Measurements from ENCODE around the gene PIP4K2A. TPM values are rescaled to one million over a fixed set of nuclear protein-coding genes. Genes with fewer than 3 reads are reported as not detected.

PIP4K2A gene
- total RNA-seq, 1 donor from 2014 or later: 110 TPM

GRCh38 chr10:22649390-22649841 lies 65.0 kb downstream of the PIP4K2A start:
- TF ChIP-seq, protein P1, sequence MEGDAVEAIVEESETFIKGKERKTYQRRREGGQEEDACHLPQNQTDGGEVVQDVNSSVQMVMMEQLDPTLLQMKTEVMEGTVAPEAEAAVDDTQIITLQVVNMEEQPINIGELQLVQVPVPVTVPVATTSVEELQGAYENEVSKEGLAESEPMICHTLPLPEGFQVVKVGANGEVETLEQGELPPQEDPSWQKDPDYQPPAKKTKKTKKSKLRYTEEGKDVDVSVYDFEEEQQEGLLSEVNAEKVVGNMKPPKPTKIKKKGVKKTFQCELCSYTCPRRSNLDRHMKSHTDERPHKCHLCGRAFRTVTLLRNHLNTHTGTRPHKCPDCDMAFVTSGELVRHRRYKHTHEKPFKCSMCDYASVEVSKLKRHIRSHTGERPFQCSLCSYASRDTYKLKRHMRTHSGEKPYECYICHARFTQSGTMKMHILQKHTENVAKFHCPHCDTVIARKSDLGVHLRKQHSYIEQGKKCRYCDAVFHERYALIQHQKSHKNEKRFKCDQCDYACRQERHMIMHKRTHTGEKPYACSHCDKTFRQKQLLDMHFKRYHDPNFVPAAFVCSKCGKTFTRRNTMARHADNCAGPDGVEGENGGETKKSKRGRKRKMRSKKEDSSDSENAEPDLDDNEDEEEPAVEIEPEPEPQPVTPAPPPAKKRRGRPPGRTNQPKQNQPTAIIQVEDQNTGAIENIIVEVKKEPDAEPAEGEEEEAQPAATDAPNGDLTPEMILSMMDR (IDR thresholded peaks at IDR 0.05; ENCODE audit: unreplicated experiment): no peak
- DNase-seq (ENCODE audit: low spot score): no peak
- no peaks in the 10 kb centered on the region for H3K9me3 Mint-ChIP-seq (ENCODE audit: unreplicated experiment)
- H3K36me3 Mint-ChIP-seq (ENCODE audit: low read depth, unreplicated experiment): peaks cover 22% of the 10 kb centered on the region
- H3K27ac Mint-ChIP-seq (ENCODE audit: unreplicated experiment): peak overlapping the region; percentile 99
- H3K4me3 Mint-ChIP-seq (ENCODE audit: unreplicated experiment): peak overlapping the region; percentile 27
- H3K27me3 Mint-ChIP-seq (ENCODE audit: unreplicated experiment): no peaks in the 10 kb centered on the region
- H3K4me1 Mint-ChIP-seq (ENCODE audit: unreplicated experiment): peaks cover 85% of the 10 kb centered on the region

GRCh38 chr10:22648547-22648961 lies 65.8 kb downstream of the PIP4K2A start:
- DNase-seq (ENCODE audit: low spot score): no peak
- H3K36me3 Mint-ChIP-seq (ENCODE audit: low read depth, unreplicated experiment): peaks cover 23% of the 10 kb centered on the region
- no peaks in the 10 kb centered on the region for H3K9me3 Mint-ChIP-seq (ENCODE audit: unreplicated experiment)
- peak overlapping the region; percentile 99 for H3K27ac Mint-ChIP-seq (ENCODE audit: unreplicated experiment)
- peaks cover 87% of the 10 kb centered on the region for H3K4me1 Mint-ChIP-seq (ENCODE audit: unreplicated experiment)
- no peak overlapping the region for H3K4me3 Mint-ChIP-seq (ENCODE audit: unreplicated experiment)
- TF ChIP-seq, protein P1 (IDR thresholded peaks at IDR 0.05; ENCODE audit: unreplicated experiment): no peak
- peaks cover 3% of the 10 kb centered on the region for H3K27me3 Mint-ChIP-seq (ENCODE audit: unreplicated experiment)

DNA sequence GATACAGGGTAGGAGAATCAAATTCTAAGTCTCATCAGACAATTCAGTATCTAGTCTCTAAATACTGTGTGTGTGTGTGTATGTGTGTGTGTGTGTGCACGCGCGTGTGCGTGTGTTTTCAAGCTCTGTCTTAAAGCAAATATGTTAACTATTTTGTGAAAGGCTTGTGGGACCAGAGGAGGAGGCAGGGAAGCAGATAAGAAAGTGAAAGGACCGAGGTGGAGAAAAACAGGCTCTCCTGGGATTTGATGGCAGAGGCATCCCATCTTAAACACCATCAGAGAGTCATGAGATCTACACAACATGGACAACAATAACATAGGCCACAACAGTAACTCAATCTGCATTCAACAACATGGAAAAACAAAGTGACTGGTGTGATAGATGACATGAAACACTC lies 67.1 kb downstream of the PIP4K2A start:
- Mint-ChIP-seq H3K4me1 (ENCODE audit: unreplicated experiment) (peaks cover 84% of the 10 kb centered on the region), H3K27ac (ENCODE audit: unreplicated experiment) (peak overlapping the region; percentile 99), H3K9me3 (ENCODE audit: unreplicated experiment) (no peaks in the 10 kb centered on the region), H3K27me3 (ENCODE audit: unreplicated experiment) (peaks cover 5% of the 10 kb centered on the region), H3K4me3 (ENCODE audit: unreplicated experiment) (peak overlapping the region; percentile 85), H3K36me3 (ENCODE audit: low read depth, unreplicated experiment) (peaks cover 24% of the 10 kb centered on the region)
- no peak for DNase-seq (ENCODE audit: low spot score)
- TF ChIP-seq, protein P1 (IDR thresholded peaks at IDR 0.05; ENCODE audit: unreplicated experiment): no peak

DNA sequence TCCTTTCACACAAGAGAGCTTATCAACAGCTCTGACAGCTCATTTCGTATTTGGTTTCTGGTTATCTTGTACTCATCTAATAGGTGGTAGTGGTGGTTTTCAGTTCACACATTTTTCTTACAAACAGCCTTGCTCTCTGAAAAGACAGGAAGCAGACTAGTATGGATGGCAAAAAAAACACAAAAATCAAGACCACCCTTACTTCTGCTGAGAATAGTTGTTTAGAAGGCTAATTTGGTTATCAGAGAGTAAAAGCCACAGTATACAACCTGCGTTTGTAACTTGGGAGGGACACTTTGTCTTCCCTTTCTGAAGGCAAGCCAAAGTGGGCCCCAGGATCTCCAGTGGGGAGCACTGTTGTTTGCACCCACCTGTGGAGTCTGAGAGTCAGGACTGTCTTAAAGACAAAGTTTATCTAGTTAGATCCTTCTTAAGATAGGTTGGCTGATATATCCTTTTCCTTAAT lies 68.0 kb downstream of the PIP4K2A start:
- Mint-ChIP-seq H3K4me3 (ENCODE audit: unreplicated experiment) (peak overlapping the region; percentile 0), H3K27ac (ENCODE audit: unreplicated experiment) (peak overlapping the region; percentile 99), H3K36me3 (ENCODE audit: low read depth, unreplicated experiment) (peaks cover 27% of the 10 kb centered on the region)

DNA sequence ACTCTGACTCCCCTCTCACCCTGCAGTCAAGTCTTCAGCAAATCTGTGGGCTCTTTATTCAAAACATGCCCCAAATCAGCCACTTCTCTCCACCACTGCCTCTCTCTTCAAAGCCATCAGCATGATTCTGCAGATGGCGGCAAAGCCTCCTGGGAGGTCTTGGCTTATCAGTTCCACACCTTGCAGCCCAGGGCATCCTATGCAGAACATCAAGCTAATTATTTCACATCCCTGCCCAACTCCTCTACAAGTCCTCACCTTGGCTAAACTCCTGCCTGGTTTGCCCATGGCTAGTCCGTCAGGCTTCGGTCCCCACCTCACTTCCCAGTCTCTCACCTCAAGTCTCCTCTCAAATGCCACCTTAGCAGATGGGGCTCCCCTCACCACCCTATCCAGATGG lies 70.2 kb downstream of the PIP4K2A start:
- DNase-seq (ENCODE audit: low spot score): no peak
- TF ChIP-seq, protein P1 (IDR thresholded peaks at IDR 0.05; ENCODE audit: unreplicated experiment): no peak
- peak overlapping the region; percentile 67 for H3K27ac Mint-ChIP-seq (ENCODE audit: unreplicated experiment)
- peaks cover 23% of the 10 kb centered on the region for H3K36me3 Mint-ChIP-seq (ENCODE audit: low read depth, unreplicated experiment)
- no peaks in the 10 kb centered on the region for H3K9me3 Mint-ChIP-seq (ENCODE audit: unreplicated experiment)
- H3K27me3 Mint-ChIP-seq (ENCODE audit: unreplicated experiment): peaks cover 5% of the 10 kb centered on the region
- H3K4me1 Mint-ChIP-seq (ENCODE audit: unreplicated experiment): peaks cover 61% of the 10 kb centered on the region
- H3K4me3 Mint-ChIP-seq (ENCODE audit: unreplicated experiment): peak overlapping the region; percentile 26

More for the DNA sequence above, 68.0 kb downstream of the PIP4K2A start:
- TF ChIP-seq, protein P1 (IDR thresholded peaks at IDR 0.05; ENCODE audit: unreplicated experiment): no peak
- Mint-ChIP-seq H3K27me3 (ENCODE audit: unreplicated experiment) (peaks cover 5% of the 10 kb centered on the region), H3K4me1 (ENCODE audit: unreplicated experiment) (peaks cover 78% of the 10 kb centered on the region), H3K9me3 (ENCODE audit: unreplicated experiment) (no peaks in the 10 kb centered on the region)
- DNase-seq (ENCODE audit: low spot score): no peak

All from endothelial cell (in vitro differentiated cells).